ENCODE data around the gene GPR50. TPM values are rescaled to one million over a fixed set of nuclear protein-coding genes. Genes with fewer than 3 reads are reported as not detected.
A peak's percentile ranks its signal among the peaks of the same experiment; 100 is the strongest.

GPR50 gene
- total RNA-seq, 3 donors from 2014 or later (not counting 1 experiment from before 2014, with no cell fraction given): not detected

DNA sequence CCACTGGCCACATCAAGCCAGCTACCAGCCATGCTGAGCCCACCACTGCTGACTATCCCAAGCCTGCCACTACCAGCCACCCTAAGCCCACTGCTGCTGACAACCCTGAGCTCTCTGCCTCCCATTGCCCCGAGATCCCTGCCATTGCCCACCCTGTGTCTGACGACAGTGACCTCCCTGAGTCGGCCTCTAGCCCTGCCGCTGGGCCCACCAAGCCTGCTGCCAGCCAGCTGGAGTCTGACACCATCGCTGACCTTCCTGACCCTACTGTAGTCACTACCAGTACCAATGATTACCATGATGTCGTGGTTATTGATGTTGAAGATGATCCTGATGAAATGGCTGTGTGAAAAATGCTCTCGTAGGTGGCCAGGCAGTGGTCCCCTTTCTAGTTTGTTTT is 4.7 kb downstream of the GPR50 start:
- Mint-ChIP-seq H3K9me3 (no peaks in the 10 kb centered on the region), H3K4me1 (no peaks in the 10 kb centered on the region), H3K27me3 (ENCODE audit: low read depth in 2 of 2) (peaks cover 47 to 66% of the 10 kb centered on the region in 2 donors), H3K4me3 (peak overlapping the region; percentile 35), H3K36me3 (no peaks in the 10 kb centered on the region), H3K27ac (no peak overlapping the region)
- intact Hi-C loops (cut with micrococcal nuclease): no loop called here
- 90% methylated on average over 4 of the region's 7 CpGs for WGBS (ENCODE audit: insufficient coverage)
- no peak overlapping the region for H3K27ac ChIP-seq (ENCODE audit: low read length)
- no peak overlapping the region for H3K4me3 ChIP-seq (ENCODE audit: low read length)
- H3K4me1 ChIP-seq (ENCODE audit: control insufficient read depth, insufficient read depth, low read length): no peaks in the 10 kb centered on the region
- DNase-seq (no peak), ATAC-seq (no peak)
- TF ChIP-seq, protein P1, sequence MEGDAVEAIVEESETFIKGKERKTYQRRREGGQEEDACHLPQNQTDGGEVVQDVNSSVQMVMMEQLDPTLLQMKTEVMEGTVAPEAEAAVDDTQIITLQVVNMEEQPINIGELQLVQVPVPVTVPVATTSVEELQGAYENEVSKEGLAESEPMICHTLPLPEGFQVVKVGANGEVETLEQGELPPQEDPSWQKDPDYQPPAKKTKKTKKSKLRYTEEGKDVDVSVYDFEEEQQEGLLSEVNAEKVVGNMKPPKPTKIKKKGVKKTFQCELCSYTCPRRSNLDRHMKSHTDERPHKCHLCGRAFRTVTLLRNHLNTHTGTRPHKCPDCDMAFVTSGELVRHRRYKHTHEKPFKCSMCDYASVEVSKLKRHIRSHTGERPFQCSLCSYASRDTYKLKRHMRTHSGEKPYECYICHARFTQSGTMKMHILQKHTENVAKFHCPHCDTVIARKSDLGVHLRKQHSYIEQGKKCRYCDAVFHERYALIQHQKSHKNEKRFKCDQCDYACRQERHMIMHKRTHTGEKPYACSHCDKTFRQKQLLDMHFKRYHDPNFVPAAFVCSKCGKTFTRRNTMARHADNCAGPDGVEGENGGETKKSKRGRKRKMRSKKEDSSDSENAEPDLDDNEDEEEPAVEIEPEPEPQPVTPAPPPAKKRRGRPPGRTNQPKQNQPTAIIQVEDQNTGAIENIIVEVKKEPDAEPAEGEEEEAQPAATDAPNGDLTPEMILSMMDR (IDR thresholded peaks at IDR 0.05): no peak
- no peaks in the 10 kb centered on the region for H3K36me3 ChIP-seq (ENCODE audit: control insufficient read depth, insufficient read depth, low read length)
- no peaks in the 10 kb centered on the region for H3K9me3 ChIP-seq (ENCODE audit: control insufficient read depth, insufficient read depth, low read length)
- H3K27me3 ChIP-seq (ENCODE audit: control insufficient read depth, insufficient read depth, low read length): peaks cover under 1% of the 10 kb centered on the region

GRCh38 chrX:151183233-151183753 is 6.9 kb downstream of the GPR50 start:
- TF ChIP-seq, protein P1 (IDR thresholded peaks at IDR 0.05): no peak
- H3K4me1 Mint-ChIP-seq: no peaks in the 10 kb centered on the region
- H3K27me3 Mint-ChIP-seq (ENCODE audit: low read depth in 2 of 2): peaks cover 41 to 78% of the 10 kb centered on the region in 2 donors
- Histone ChIP-seq H3K27ac (ENCODE audit: low read length) (no peak overlapping the region), H3K27me3 (ENCODE audit: control insufficient read depth, insufficient read depth, low read length) (no peaks in the 10 kb centered on the region), H3K9me3 (ENCODE audit: control insufficient read depth, insufficient read depth, low read length) (no peaks in the 10 kb centered on the region), H3K4me1 (ENCODE audit: control insufficient read depth, insufficient read depth, low read length) (no peaks in the 10 kb centered on the region), H3K36me3 (ENCODE audit: control insufficient read depth, insufficient read depth, low read length) (no peaks in the 10 kb centered on the region), H3K4me3 (ENCODE audit: low read length) (no peak overlapping the region)
- no peak for DNase-seq
- H3K36me3 Mint-ChIP-seq: no peaks in the 10 kb centered on the region
- ATAC-seq: no peak
- 64% methylated on average over 5 of the region's 6 CpGs for WGBS (ENCODE audit: insufficient coverage)
- no peaks in the 10 kb centered on the region for H3K9me3 Mint-ChIP-seq
- H3K27ac Mint-ChIP-seq: no peak overlapping the region
- intact Hi-C loops (cut with micrococcal nuclease): no loop called here
- H3K4me3 Mint-ChIP-seq: no peak overlapping the region

DNA sequence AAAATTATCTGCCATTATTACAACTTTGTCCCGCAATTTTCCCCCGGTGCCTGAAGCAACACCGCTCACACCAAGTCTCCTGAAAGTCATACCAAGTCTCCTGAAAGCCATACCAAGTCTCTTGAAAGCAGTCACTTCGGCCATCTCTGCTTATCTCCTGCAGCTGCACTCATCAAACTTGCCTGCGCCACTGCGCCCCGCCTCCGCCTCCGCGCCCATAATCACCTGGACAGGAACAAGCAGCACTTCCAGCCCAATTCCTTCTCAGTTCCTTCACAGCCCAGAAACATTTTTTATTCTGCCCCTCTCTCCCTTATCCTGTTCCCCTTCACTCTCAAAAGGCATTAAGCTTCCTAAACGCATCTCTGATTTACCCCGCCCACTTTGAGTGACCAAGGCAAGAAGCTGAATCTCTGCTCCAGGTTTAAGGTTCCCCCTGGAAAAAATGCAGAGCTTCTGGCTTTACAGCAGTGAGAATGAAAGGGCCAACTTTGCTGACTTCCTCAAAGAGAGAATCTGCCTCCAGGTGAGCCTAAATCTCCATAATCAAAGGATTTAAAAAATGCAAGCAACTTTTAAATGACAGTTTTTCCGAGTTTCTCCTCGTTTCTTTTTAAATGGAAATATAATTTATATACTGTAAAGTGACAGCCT is 7.7 kb downstream of the GPR50 start:
- 16% methylated on average over 12 of the region's 14 CpGs for WGBS (ENCODE audit: insufficient coverage)
- no peaks in the 10 kb centered on the region for H3K9me3 ChIP-seq (ENCODE audit: control insufficient read depth, insufficient read depth, low read length)
- Mint-ChIP-seq H3K4me3 (no peak overlapping the region), H3K4me1 (no peaks in the 10 kb centered on the region), H3K36me3 (no peaks in the 10 kb centered on the region), H3K27me3 (ENCODE audit: low read depth in 2 of 2) (peaks cover 37 to 75% of the 10 kb centered on the region in 2 donors), H3K27ac (no peak overlapping the region), H3K9me3 (no peaks in the 10 kb centered on the region)
- intact Hi-C loops (cut with micrococcal nuclease): no loop called here
- no peak overlapping the region for H3K4me3 ChIP-seq (ENCODE audit: low read length)
- no peak overlapping the region for H3K27ac ChIP-seq (ENCODE audit: low read length)
- TF ChIP-seq, protein P1 (IDR thresholded peaks at IDR 0.05): no peak
- H3K36me3 ChIP-seq (ENCODE audit: control insufficient read depth, insufficient read depth, low read length): no peaks in the 10 kb centered on the region
- H3K27me3 ChIP-seq (ENCODE audit: control insufficient read depth, insufficient read depth, low read length): no peaks in the 10 kb centered on the region
- no peak for DNase-seq
- ATAC-seq: no peak
- H3K4me1 ChIP-seq (ENCODE audit: control insufficient read depth, insufficient read depth, low read length): no peaks in the 10 kb centered on the region

GRCh38 chrX:151184705-151185104 is 8.3 kb downstream of the GPR50 start:
- Mint-ChIP-seq H3K4me3 (no peak overlapping the region), H3K27me3 (ENCODE audit: low read depth in 2 of 2) (peaks cover 35 to 75% of the 10 kb centered on the region in 2 donors), H3K4me1 (no peaks in the 10 kb centered on the region), H3K36me3 (no peaks in the 10 kb centered on the region), H3K9me3 (no peaks in the 10 kb centered on the region), H3K27ac (no peak overlapping the region)
- H3K36me3 ChIP-seq (ENCODE audit: control insufficient read depth, insufficient read depth, low read length): no peaks in the 10 kb centered on the region
- TF ChIP-seq, protein P1 (IDR thresholded peaks at IDR 0.05): no peak
- H3K27me3 ChIP-seq (ENCODE audit: control insufficient read depth, insufficient read depth, low read length): no peaks in the 10 kb centered on the region
- ATAC-seq: no peak
- no peaks in the 10 kb centered on the region for H3K4me1 ChIP-seq (ENCODE audit: control insufficient read depth, insufficient read depth, low read length)
- DNase-seq: no peak
- no peaks in the 10 kb centered on the region for H3K9me3 ChIP-seq (ENCODE audit: control insufficient read depth, insufficient read depth, low read length)
- no peak overlapping the region for H3K27ac ChIP-seq (ENCODE audit: low read length)
- WGBS (ENCODE audit: insufficient coverage): 40% methylated on average over 1 of the region's 2 CpGs
- no peak overlapping the region for H3K4me3 ChIP-seq (ENCODE audit: low read length)
- intact Hi-C loops (cut with micrococcal nuclease): no loop called here

Data from natural killer cell (primary cell).